GM21390 (cell line): ENCODE measurements around the gene BRF1.

ENCODE experiments used
- ATAC-seq: cut with Tn5 transposase; IDR thresholded peaks from one replicate; pipeline ENCODE4 v1.9.1; 2021; ENCODE audit not compliant: unreplicated experiment

The BRF1 gene

GRCh38 chr14:105165134-105165704 lies 135.6 kb downstream of the BRF1 start:
- no peak for ATAC-seq

- ATAC-seq = no peak
Observed at GRCh38 chr14:105163040-105163742, 137.6 kb downstream of the BRF1 start.

- no peak for ATAC-seq
Observed at GRCh38 chr14:105162669-105162979, 138.2 kb downstream of the BRF1 start.

- no peak for ATAC-seq
Observed at GRCh38 chr14:105161964-105162668, 138.7 kb downstream of the BRF1 start.

- ATAC-seq = no peak
Observed at GRCh38 chr14:105161309-105161708, 139.5 kb downstream of the BRF1 start.

GRCh38 chr14:105160776-105161175 lies 140.0 kb downstream of the BRF1 start:
- ATAC-seq = no peak

GRCh38 chr14:105159344-105159743 lies 141.5 kb downstream of the BRF1 start:
- ATAC-seq = no peak
